LoVo (cell line): ENCODE measurements around the gene CCDC3.

Experiments used
- DNase-seq: peaks from one replicate; pipeline ENCODE4 v3.0.0-alpha.2; 2016; ENCODE audit warnings: low spot score

Gene CCDC3

DNA sequence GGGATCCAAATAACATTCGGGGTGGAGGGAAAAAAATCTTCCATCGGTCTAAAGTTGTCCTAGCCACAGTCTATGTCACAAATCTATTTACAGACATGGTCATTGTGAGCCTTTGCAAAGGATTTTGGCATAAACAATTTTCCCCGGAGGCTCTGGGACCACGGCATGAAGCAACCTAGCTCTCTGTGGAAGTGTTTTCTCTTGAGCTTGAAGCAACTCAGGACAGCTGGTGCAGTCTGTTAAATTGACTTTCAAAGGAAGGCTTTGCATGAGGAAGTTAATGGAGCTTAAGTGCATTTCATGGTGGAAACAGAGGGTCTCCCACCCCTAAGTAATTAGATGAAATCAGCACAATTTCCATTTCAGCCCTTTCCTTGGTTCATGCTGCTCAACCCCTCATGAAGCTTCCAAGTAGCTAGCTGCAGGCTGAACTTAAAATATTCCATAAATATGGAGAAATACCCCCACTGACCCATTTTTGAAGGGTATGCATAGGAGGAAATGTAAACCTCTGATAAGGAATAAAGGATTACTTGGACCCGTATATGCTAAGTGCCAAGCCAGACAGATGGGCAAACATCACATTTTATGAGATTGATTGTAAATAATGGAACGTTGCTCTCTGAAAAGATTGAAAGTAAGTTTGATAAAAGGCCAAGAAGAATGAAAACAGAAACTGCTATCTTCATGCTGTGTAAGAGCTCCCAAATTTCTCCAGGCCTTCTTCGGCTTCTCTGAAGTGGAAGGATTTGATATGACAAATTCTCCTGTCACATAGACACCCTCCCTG, 39.9 kb downstream of the CCDC3 start:
- DNase-seq: no peak

DNA sequence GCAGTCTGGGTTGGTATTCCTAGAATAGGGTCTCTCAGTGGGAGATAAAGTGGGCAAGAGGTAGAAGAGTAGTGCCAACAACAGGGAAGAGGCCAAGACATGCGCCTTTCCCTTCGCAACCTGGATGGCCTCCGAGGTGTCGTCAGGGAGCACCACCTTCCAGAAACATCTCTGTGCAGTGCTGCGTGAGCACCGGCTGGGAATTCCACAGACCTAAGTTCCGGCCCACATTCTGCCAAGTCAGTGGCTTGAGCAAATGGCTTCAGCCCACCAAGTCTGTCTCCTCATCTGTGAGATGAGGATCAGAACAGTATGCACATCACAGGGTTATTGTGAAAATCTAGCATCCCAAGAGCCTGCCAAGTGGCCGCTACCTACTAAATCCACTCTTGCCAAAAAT, 40.6 kb downstream of the CCDC3 start:
- DNase-seq: no peak

DNA sequence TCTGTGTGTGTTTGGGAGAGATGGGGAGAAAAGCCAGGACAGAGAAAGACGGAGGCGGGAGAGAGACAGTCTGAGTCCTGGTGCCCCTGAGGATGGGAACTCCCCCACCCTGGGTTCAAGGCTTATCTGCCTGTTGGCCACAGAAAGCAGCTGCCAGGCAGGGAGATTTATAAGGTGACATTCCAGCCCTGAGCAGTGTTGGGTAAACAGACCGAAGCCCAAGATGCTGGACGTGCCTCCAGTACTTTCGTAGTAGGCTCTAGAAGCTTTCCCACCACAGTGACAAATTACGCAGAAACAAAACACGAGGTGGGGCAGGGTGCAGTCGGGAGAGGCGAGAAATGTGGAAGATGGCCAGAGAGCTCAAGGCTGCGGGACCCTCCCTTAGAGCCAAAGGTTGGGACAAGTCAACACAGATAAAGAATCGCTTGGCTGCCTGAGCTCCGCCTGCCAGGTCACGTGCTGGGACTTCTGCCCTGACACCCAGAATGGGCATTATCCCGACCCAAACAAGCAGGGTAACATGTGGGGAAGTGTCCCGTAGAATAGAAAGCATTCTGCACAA, 41.1 kb downstream of the CCDC3 start:
- DNase-seq: no peak

DNA sequence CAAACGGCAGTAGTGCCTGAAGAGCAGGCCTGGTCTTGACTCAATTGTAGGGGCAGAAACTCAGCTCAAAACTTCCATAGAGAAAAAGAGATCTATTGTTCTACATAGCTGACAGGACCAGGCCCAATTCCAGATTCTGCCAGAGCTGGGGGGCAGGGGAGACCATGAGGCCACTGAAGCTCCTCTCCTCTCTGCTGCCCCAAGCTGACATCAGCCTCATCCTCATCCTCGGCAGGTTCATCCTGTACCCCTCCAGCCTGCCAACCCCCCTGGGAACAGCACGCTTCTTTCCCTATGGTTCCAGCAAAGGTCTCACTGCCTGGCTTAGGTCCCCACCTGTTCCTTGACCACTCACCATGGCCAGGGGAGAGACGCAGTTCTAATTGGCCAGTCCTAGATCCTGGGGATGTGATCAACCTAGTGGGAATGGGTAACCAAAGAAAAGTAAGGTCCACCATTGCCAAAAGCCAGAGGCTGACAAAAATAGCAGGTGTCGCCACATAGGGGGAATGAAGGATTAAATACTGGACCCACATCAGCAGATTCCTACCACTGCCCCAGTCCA, 42.9 kb downstream of the CCDC3 start:
- no peak for DNase-seq

DNA sequence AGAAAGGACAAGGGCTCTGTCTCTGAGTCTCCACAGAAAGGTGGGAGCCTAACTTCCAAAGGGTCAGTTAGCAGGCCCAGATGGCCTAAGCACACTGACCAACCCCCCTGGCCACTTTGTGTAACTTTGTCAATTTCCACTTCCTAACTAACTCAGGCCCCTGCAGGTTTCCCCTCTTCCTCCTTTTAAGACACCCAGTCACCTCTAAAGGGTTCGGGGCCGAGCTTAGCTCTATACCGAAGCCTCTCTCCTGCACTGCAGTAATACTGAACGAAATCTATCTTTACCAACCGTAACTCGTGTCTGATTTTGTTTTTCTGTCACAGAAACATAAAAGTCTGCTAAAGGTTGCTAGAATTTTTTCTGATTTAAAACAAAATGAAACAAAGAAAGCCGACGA, 44.4 kb downstream of the CCDC3 start:
- DNase-seq: no peak

DNA sequence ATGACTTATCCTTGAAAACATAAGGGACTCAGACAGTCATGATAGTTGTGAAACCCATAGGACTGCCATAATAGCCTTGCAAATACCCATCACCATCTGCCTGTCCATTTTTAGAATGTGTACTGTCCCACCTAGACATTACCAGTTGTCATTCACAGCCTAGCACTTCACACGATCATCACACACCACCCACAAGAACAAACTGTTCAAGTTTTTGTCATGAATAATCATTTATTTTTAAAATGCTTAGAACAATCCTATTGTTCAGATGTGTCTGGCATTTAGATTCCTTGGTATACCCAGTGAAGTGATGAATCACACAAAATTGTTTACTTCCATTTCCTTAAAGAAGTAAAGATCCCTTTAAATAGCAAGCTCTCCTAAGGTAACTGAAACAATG, 46.6 kb downstream of the CCDC3 start:
- DNase-seq: no peak

DNA sequence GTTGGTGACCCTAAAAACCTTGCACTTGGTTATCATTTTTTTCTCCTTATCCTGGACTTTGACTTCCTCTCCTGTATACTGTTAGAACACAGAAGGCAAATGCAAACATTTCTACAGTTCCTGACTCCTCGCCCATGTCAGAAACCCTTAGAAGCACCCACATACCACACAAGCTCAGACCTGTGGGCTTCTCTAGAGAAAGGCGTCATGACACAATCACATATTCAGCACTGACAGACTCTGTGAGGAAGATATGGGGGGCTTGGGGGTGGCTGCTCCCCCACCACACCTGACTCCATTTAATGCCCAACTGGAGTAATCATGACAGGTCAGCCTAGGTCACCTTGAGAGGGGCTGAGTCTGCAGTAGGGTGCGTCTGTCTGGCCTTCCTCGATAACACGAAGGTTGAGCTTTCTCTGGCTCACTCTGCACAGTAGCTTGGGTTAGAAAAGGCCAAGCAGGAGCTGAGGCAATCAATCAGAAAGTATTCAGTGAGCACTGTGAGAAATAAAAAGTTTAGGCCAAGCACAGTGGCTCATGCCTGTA, 50.9 kb downstream of the CCDC3 start:
- no peak for DNase-seq

DNA sequence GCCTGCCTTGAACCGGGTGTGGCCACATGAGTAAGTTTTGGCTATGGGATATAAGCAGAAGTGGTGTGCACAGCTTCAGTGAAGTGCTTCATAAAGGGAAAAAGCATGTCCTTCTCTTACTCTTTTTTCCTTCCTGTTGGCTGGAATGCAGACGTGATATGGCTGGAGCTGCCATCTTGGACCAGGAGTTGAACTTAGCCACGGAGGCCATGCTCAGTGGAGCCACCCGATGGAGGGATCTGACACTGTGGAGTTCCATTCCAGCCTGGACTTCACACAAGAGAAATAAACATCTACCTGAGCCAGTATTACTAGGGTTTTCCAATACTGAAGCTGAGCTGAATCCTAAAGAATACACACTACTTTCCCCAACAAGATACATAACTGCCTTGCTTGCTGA, 52.3 kb downstream of the CCDC3 start:
- no peak for DNase-seq

DNA sequence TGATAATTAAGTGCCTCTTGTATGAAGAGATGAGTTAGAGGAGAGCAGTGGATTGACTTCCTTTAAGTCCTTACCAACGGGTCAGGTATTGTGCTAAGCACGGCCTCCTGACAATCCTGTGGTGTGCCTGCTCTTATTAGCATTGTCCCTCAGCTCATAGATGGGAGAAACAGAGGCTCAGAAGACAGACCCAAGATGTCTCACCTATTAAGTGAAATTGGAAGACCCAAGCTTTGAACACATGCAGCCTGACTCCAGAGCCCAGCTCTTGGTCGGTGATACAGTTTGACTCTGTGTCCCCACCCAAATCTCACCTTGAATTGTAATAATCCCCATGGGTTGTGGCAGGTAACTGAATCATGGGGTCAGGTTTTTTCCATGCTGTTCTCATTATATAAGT, 53.8 kb downstream of the CCDC3 start:
- DNase-seq: no peak

DNA sequence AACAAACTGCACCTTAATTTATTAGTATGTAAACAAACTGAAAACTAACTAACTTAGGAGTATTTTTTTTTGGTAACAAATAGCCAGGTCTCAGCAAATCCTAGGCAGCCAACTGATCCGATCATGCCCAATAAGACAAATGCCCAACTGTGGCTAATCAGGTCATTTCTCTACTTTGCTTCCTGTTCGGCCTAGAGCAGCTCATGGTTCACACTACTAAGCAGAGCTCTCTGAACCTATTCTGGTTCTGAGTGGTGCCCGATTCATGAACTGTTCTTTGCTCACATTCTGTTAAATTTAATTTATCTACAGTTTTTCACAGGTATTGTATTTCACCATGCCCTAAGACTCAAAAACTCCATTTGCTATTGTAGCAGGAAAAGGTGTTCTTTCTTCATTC, 55.1 kb downstream of the CCDC3 start:
- no peak for DNase-seq

DNA sequence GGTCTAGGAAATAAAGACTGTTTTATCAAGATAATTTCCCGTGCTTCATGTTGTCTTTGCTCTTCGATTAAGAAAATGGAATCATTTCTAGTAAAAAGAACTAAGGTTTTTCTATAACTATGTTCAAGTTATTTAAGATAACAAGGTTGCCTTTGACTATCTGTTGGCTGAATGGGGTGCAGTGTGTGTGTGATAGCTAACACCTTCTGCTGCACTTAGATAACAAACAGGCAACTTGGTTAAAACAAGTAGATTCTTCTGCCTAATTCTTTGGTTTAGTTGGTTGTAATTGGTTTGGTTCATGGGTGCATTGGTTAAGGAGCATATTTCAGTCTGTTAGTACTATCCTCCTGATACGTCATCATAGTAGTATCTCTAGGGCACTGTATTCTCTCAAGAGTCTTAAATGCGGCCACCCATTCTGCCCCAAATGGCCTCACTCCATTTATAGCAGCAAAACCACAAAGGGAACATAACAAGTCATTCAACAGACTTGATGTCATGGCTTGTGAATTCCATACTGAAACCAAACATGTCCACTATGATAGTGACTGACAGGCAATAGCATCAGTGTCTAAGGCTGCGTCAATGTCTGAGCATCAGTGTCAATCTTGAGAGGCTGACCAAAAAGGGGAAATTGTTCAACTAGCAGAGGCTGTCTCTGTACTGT, 55.7 kb downstream of the CCDC3 start:
- DNase-seq: no peak

DNA sequence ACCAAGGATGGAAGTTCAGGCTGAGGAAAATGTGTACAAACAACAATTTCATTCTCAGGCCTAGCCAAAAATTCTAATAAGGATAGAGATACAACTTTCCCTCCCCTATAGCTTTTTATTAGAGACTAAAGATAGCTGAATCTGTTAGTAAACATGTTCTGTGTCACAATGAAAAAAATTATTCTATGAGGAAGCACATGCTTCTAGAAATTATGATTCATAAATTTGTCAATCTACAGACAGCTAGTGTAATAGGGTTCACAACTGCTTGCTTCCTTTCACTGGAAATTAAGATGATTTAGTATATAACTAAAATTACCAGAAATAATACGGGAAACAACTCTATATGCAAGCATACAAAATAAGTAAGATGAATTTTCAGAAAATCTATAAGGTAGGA, 56.6 kb downstream of the CCDC3 start:
- no peak for DNase-seq

DNA sequence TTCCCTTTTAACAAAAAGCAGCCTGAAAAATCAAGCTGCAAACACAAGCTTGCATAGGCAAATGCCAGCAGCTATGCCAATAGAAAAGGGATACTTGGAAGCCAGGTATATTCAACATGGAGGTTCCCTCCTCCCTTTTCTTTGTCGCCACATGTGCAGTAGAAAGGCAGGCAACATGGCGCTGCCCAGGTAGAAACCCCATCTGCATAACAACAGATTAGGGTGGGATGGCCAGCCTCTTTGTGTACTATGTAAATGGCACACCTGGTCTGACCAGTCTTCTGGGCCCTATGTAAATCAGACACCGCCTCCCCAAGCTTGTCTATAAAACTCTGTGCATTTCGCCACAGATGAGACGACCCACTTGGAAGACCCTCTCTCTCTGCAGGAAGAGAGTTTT, 58.1 kb downstream of the CCDC3 start:
- DNase-seq: no peak

DNA sequence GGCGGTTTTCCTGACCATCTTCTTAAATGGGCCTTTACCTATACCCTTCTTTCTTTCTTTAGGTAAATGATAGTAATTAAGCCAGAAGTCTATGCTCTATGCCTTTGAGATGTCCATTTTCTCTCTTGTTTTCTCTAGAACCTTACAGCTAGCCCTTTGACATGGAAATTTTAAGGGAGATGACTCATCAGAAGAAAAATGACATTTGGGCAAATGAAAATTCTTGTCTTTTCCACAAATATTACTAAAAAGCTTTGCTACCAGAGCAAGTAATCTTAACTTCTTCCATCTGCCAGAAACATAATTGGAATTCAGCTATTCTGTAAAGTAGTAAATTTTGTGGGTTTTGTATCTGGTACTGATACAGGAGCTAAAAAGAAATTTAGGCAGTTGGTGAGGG, 59.5 kb downstream of the CCDC3 start:
- DNase-seq: no peak

DNA sequence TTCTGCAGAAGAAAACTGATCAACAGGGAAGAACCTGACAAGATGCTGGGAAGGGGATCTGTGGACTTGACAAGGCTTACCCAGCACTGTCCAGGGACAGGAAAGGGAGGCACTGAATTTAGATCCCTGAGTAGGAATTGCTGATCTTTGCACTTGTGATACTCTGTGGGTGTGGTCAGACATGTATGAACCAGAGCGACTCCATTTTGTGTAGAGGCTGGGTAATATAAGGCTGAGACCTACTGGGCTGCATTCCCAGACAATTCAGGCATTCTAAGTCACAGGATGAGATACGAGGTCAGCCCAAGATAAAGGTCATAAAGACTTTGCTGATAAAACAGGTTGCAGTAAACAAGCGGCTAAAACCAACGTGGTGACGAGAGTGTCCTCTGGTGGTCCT, 60.7 kb downstream of the CCDC3 start:
- no peak for DNase-seq

DNA sequence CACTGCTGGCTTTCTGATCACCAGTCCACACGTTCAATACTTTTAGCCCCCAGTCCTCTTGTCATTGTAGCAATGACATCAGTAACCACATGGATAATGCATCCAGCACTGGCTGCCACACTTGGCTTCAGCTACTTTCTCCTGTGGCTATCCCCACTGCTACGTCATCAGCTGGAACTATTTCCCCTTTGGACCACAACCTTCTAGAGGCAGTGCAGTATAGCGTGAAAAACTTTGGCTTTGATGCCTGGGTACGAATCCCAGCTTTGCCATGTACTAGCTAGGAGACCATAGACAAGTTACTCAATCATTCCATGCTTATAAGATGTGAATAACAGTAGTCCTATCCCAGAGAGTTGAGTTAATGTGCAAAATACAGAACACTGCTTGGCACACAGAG, 63.2 kb downstream of the CCDC3 start:
- no peak for DNase-seq

DNA sequence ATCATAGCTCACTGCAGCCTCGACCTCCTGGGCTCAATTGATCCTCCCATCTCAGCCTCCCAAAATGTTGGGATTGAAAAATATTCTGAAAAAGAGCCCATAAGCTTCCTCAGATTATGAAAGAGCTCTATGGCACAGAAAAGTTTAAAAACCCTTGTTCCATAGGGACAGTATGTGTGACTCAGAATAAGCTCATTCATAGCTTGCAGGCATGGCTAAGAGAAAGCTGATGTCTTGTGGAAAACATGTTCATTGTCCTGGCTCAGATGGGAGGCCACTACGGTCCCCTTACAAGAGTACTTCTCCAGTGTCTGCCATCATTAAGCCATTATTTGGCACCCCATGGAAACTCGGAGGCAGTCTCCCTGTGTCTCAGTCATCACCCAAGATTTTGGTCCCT, 64.0 kb downstream of the CCDC3 start:
- DNase-seq: no peak

DNA sequence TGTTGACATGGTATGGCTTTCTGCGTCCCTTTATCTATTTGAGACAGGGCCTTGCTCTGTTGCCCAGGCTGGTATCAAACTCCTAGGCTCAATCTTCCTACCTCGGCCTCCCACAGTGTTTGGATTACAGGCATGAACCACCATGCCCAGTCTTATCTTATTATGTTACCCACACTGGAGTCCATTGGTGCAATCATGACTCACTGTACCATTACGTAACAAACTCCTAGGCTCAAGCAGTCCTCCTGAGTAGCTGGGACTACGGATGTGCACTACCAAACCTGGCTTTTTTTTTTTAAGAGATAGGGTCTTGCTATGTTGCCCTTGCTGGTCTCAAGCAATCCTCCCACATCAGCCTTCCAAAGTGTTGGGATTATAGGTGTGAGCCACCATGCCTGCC, 66.7 kb downstream of the CCDC3 start:
- DNase-seq: peak; percentile 18

DNA sequence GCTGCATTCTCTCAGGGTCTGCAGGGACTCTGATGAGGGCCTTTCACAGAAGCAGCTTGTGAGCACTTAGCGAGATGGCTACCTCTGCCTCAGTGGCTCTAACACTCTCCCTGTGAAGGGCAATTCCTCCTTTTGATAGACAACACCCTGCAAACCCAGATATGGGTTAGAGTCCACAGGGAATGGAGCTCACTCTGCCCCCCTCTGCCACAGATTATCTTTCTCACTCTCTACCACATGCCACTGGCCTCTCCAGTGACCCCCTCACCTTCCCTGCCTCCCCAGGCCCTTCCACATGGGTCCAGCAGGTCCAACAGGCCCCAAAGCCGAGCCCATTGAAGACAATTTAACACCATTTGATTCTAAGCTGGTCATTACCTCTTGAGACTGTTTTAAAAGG, 72.1 kb downstream of the CCDC3 start:
- DNase-seq: no peak

DNA sequence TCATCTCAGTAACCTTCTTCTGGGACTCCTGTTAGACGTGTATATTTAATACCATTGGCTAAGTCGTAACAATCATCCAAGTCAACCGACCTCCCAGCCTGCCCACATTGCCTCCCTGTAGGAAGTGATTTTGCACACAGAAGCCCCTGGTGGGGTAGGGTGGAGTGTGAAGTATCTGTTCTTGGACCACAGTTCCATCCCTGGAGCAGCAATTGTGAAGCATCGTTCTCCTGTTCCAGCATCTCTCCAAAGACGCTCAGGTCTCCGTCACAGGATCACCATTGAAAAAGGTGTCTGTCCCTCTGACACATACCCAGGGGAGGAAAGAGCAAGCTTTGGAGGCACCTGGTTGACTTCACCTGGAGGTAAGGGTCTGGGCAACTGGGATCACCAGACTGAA, 72.9 kb downstream of the CCDC3 start:
- no peak for DNase-seq

DNA sequence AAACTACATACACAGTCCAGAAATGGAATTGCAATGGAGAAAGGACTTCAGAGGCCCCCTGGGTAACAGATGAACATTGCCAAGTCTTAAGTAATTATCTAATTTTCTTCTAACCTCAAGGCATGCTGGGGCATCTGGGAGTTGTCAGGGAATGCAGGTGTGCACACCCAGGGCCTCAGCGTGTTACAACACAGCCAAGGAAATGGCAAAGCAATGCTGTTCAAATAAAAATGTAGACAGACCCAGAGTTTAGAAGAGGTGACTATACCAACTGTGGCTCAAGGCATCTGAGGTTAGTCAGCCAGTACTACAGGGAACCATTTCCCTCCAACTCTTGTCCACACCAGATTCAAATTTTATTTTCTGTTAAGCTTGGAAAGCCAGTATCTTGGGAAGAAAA, 73.6 kb downstream of the CCDC3 start:
- DNase-seq: no peak

DNA sequence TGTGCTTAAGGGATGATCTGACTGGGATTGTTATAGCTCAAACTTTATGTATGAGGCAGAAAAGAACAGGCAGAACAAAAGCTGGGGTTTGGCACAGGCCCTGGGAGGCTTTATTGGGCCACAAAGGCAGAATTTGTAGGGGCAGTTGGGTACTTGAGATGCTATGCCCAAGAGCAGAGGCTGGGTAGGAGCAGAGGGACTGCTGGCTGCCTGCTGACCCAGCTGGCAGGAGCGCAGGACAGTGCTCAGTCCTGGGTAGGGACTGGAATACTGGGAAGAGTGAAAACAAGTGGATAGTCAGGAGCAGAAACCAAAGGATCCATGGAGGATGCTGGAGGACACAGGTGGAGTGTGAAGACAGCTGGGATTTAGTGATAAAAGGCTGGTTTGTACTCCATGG, 75.7 kb downstream of the CCDC3 start:
- no peak for DNase-seq

DNA sequence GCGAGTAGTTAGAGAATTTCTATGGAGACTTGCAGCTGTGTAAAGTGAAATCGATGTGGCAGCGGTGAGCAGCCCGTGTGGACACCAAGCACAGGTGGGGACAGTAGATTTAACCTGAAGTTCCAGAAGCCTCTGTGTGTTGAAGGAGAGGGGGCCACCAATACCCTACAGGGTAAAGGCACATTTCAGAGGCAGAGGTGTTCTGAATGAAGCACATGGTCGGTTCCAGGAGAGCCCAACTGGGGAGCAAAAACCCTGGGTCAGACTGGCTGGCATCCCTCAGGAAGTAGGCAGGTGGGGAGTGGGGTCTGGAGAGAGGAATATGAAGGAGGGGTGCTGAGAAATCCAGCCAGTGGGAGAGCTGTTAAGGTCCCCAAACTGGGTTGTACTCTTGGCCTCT, 76.6 kb downstream of the CCDC3 start:
- DNase-seq: no peak
